Measurements from ENCODE around the gene RNF144A.
"Not testable (repeated sequence)": the region's sequence is repeated elsewhere in the genome, so short reads cannot be mapped to it uniquely, and the experiment has no call there.

RNF144A gene

DNA sequence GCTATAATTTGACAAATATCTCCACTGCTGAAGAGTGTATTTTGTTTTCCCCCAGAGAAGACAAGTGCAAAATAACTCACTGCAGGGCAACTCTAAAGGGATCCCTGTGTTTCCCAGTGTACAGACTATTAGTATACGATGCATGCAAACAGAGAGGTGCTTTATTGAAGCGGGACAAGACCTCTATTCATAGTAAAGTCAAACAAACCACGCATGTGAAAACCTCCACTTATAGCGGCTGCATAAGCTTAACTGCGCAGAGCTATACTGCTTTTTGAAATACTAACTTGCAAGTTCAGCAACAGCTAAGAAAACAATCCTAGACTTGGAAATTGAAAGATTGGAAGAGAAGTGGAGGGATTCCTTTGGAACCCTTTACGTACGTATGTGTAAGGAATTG lies 15.6 kb downstream of the RNF144A start:
- Histone ChIP-seq H3K9me3 (ENCODE audit: control insufficient read depth, insufficient read depth, low read length) (no peaks in the 10 kb centered on the region), H3K4me3 (ENCODE audit: low read depth, low read length) (no peak overlapping the region), H3K4me1 (ENCODE audit: control insufficient read depth, insufficient read depth, low read length) (peaks cover 5% of the 10 kb centered on the region), H3K9ac (ENCODE audit: low read depth, low read length) (no peak overlapping the region), H3K36me3 (ENCODE audit: control insufficient read depth, insufficient read depth, low read length) (no peaks in the 10 kb centered on the region), H3K27me3 (ENCODE audit: control insufficient read depth, insufficient read depth, low read length) (no peaks in the 10 kb centered on the region)

DNA sequence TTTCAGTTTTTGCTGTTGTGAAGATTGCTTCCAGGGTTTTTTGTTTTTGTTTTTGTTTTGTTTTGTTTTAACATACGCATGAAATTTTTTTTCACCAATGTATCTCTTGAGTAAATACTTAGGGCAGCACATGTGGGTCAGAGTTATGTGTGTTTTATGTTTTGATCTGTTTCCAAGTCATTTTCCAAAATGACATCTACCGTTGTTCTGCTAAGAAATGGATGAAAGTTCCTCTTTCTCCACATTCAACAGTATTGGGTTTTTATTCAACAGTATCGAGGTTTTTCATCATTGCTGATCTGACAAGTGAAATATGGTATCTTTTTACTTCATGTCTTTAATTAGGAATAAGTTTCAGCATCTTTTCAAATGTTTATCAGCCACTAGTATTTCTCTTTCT lies 16.7 kb downstream of the RNF144A start:
- Histone ChIP-seq H3K27me3 (ENCODE audit: control insufficient read depth, insufficient read depth, low read length) (no peaks in the 10 kb centered on the region), H3K9ac (ENCODE audit: low read depth, low read length) (no peak overlapping the region), H3K9me3 (ENCODE audit: control insufficient read depth, insufficient read depth, low read length) (no peaks in the 10 kb centered on the region), H3K4me1 (ENCODE audit: control insufficient read depth, insufficient read depth, low read length) (peaks cover 5% of the 10 kb centered on the region), H3K4me3 (ENCODE audit: low read depth, low read length) (no peak overlapping the region), H3K36me3 (ENCODE audit: control insufficient read depth, insufficient read depth, low read length) (no peaks in the 10 kb centered on the region)

- Histone ChIP-seq H3K27me3 (ENCODE audit: control insufficient read depth, insufficient read depth, low read length) (no peaks in the 10 kb centered on the region), H3K9me3 (ENCODE audit: control insufficient read depth, insufficient read depth, low read length) (no peaks in the 10 kb centered on the region), H3K36me3 (ENCODE audit: control insufficient read depth, insufficient read depth, low read length) (no peaks in the 10 kb centered on the region), H3K4me3 (ENCODE audit: low read depth, low read length) (no peak overlapping the region), H3K4me1 (ENCODE audit: control insufficient read depth, insufficient read depth, low read length) (peaks cover 5% of the 10 kb centered on the region), H3K9ac (ENCODE audit: low read depth, low read length) (no peak overlapping the region)
Observed at GRCh38 chr2:6934345-6934744, 17.1 kb downstream of the RNF144A start.

- no peak overlapping the region for H3K9ac ChIP-seq (ENCODE audit: low read depth, low read length)
- H3K4me3 ChIP-seq (ENCODE audit: low read depth, low read length), result no peak overlapping the region
- no peaks in the 10 kb centered on the region for H3K9me3 ChIP-seq (ENCODE audit: control insufficient read depth, insufficient read depth, low read length)
- no peaks in the 10 kb centered on the region for H3K27me3 ChIP-seq (ENCODE audit: control insufficient read depth, insufficient read depth, low read length)
- peaks cover 5% of the 10 kb centered on the region for H3K4me1 ChIP-seq (ENCODE audit: control insufficient read depth, insufficient read depth, low read length)
- no peaks in the 10 kb centered on the region for H3K36me3 ChIP-seq (ENCODE audit: control insufficient read depth, insufficient read depth, low read length)
Observed at GRCh38 chr2:6934758-6935651, 17.8 kb downstream of the RNF144A start.

GRCh38 chr2:6935652-6936020 lies 18.4 kb downstream of the RNF144A start:
- H3K27me3 ChIP-seq (ENCODE audit: control insufficient read depth, insufficient read depth, low read length); H3K36me3 ChIP-seq (ENCODE audit: control insufficient read depth, insufficient read depth, low read length): not testable (repeated sequence)

DNA sequence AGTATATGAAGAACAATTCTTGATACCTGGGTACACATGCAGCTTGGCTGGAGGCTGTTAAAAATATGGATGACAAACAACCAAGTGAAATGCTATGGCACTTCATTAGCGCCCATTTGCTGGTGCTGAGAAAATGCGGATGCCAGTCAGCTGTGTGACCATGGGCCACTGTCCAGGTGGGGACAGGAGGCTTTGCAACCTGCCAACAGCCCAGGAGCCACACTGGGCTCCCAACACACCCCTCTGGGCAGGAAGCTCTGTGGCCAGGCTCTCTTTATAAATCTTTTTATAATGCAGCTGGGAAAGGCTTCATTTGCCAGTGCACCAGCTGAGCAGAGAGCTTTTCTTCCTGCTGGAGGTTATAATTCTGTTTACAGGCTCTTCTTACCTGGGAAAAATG lies 19.9 kb downstream of the RNF144A start:
- no peaks in the 10 kb centered on the region for H3K36me3 ChIP-seq (ENCODE audit: control insufficient read depth, insufficient read depth, low read length)
- H3K9me3 ChIP-seq (ENCODE audit: control insufficient read depth, insufficient read depth, low read length), result no peaks in the 10 kb centered on the region
- no peak overlapping the region for H3K4me3 ChIP-seq (ENCODE audit: low read depth, low read length)
- no peaks in the 10 kb centered on the region for H3K27me3 ChIP-seq (ENCODE audit: control insufficient read depth, insufficient read depth, low read length)
- peaks cover 3% of the 10 kb centered on the region for H3K4me1 ChIP-seq (ENCODE audit: control insufficient read depth, insufficient read depth, low read length)
- H3K9ac ChIP-seq (ENCODE audit: low read depth, low read length), result no peak overlapping the region

More at GRCh38 chr2:6935652-6936020, 18.4 kb downstream of the RNF144A start:
- not testable (repeated sequence) for H3K9me3 ChIP-seq (ENCODE audit: control insufficient read depth, insufficient read depth, low read length); H3K4me1 ChIP-seq (ENCODE audit: control insufficient read depth, insufficient read depth, low read length); H3K4me3 ChIP-seq (ENCODE audit: low read depth, low read length); H3K9ac ChIP-seq (ENCODE audit: low read depth, low read length)

DNA sequence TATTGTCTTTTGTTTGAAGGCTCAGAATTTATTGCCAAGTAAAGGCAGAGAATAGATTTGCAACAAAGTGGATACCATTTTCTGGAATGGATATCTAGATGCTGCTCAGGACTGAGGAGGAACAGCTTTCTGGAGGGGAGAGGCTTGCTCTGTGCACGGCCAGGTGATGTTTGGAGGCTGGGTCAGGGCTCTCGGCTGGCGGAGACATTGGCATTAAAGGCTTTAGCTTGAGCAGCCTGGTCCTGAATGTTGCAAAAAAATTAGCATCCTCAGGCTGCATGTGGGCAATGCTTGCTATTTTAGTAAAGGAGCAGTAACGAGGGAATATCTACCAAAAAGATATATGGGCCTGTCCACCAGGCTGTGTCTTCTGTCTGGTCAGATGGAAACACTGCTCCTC lies 20.4 kb downstream of the RNF144A start:
- Histone ChIP-seq H3K27me3 (ENCODE audit: control insufficient read depth, insufficient read depth, low read length) (no peaks in the 10 kb centered on the region), H3K9me3 (ENCODE audit: control insufficient read depth, insufficient read depth, low read length) (no peaks in the 10 kb centered on the region), H3K36me3 (ENCODE audit: control insufficient read depth, insufficient read depth, low read length) (no peaks in the 10 kb centered on the region), H3K9ac (ENCODE audit: low read depth, low read length) (no peak overlapping the region), H3K4me1 (ENCODE audit: control insufficient read depth, insufficient read depth, low read length) (peaks cover 3% of the 10 kb centered on the region), H3K4me3 (ENCODE audit: low read depth, low read length) (no peak overlapping the region)

GRCh38 chr2:6939071-6939470 lies 21.9 kb downstream of the RNF144A start:
- no peaks in the 10 kb centered on the region for H3K9me3 ChIP-seq (ENCODE audit: control insufficient read depth, insufficient read depth, low read length)

GRCh38 chr2:6940820-6941219 lies 23.6 kb downstream of the RNF144A start:
- peaks cover 3% of the 10 kb centered on the region for H3K4me1 ChIP-seq (ENCODE audit: control insufficient read depth, insufficient read depth, low read length)
- H3K36me3 ChIP-seq (ENCODE audit: control insufficient read depth, insufficient read depth, low read length), result no peaks in the 10 kb centered on the region
- H3K27me3 ChIP-seq (ENCODE audit: control insufficient read depth, insufficient read depth, low read length), result no peaks in the 10 kb centered on the region

More at GRCh38 chr2:6939071-6939470, 21.9 kb downstream of the RNF144A start:
- no peak overlapping the region for H3K4me3 ChIP-seq (ENCODE audit: low read depth, low read length)
- no peaks in the 10 kb centered on the region for H3K36me3 ChIP-seq (ENCODE audit: control insufficient read depth, insufficient read depth, low read length)
- H3K9ac ChIP-seq (ENCODE audit: low read depth, low read length), result no peak overlapping the region
- H3K4me1 ChIP-seq (ENCODE audit: control insufficient read depth, insufficient read depth, low read length), result peaks cover 3% of the 10 kb centered on the region
- no peaks in the 10 kb centered on the region for H3K27me3 ChIP-seq (ENCODE audit: control insufficient read depth, insufficient read depth, low read length)

GRCh38 chr2:6941299-6942046 lies 24.3 kb downstream of the RNF144A start:
- no peaks in the 10 kb centered on the region for H3K36me3 ChIP-seq (ENCODE audit: control insufficient read depth, insufficient read depth, low read length)

More at GRCh38 chr2:6940820-6941219, 23.6 kb downstream of the RNF144A start:
- Histone ChIP-seq H3K9me3 (ENCODE audit: control insufficient read depth, insufficient read depth, low read length) (no peaks in the 10 kb centered on the region), H3K4me3 (ENCODE audit: low read depth, low read length) (no peak overlapping the region), H3K9ac (ENCODE audit: low read depth, low read length) (no peak overlapping the region)

DNA sequence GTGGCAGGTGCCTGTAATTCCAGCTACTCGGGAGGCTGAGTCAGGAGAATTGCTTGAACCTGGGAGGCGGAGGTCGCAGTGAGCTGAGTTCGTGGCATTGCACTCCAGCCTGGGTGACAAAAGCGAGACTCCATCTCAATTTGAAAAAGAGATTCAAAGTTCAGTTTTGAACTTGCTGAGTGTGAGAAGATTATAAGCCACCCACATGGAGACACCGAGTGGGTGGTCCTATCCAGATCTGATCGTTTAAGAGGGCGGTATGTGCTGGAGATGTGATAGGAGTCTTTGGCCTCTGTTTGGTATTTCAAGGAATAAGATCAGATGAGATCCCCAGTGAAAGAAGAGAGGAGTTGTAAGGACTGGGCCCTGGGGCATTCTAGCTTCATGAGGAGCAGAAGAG lies 25.6 kb downstream of the RNF144A start:
- Histone ChIP-seq H3K36me3 (ENCODE audit: control insufficient read depth, insufficient read depth, low read length) (no peaks in the 10 kb centered on the region), H3K9me3 (ENCODE audit: control insufficient read depth, insufficient read depth, low read length) (no peaks in the 10 kb centered on the region), H3K4me3 (ENCODE audit: low read depth, low read length) (no peak overlapping the region), H3K4me1 (ENCODE audit: control insufficient read depth, insufficient read depth, low read length) (peaks cover 3% of the 10 kb centered on the region), H3K27me3 (ENCODE audit: control insufficient read depth, insufficient read depth, low read length) (no peaks in the 10 kb centered on the region), H3K9ac (ENCODE audit: low read depth, low read length) (no peak overlapping the region)

More at GRCh38 chr2:6941299-6942046, 24.3 kb downstream of the RNF144A start:
- Histone ChIP-seq H3K9me3 (ENCODE audit: control insufficient read depth, insufficient read depth, low read length) (no peaks in the 10 kb centered on the region), H3K4me3 (ENCODE audit: low read depth, low read length) (no peak overlapping the region), H3K4me1 (ENCODE audit: control insufficient read depth, insufficient read depth, low read length) (peaks cover 3% of the 10 kb centered on the region), H3K9ac (ENCODE audit: low read depth, low read length) (no peak overlapping the region), H3K27me3 (ENCODE audit: control insufficient read depth, insufficient read depth, low read length) (no peaks in the 10 kb centered on the region)

DNA sequence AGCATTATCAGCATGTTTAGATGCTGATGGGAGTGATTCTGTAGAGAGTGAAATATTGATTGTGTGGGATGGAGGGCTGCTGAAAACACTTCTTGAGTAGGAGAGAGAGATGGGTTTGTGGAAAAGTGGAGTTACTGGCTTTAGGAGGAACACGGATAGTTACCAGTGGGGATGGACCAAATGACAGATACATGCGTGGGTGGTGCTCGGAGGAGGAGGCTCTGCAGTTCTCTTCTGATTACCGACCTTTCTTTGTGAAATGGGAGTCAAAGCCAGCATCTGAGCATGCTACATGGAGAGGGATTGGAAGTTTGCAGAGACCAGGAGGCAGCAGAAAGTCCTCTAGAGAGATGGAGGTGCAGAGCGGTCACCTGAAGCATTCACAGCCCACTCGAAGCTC lies 26.3 kb downstream of the RNF144A start:
- peaks cover 3% of the 10 kb centered on the region for H3K4me1 ChIP-seq (ENCODE audit: control insufficient read depth, insufficient read depth, low read length)
- no peaks in the 10 kb centered on the region for H3K9me3 ChIP-seq (ENCODE audit: control insufficient read depth, insufficient read depth, low read length)
- H3K36me3 ChIP-seq (ENCODE audit: control insufficient read depth, insufficient read depth, low read length), result no peaks in the 10 kb centered on the region
- H3K27me3 ChIP-seq (ENCODE audit: control insufficient read depth, insufficient read depth, low read length), result no peaks in the 10 kb centered on the region
- no peak overlapping the region for H3K4me3 ChIP-seq (ENCODE audit: low read depth, low read length)
- no peak overlapping the region for H3K9ac ChIP-seq (ENCODE audit: low read depth, low read length)

Data from iPS-15b (cell line).